SK-N-SH (cell line): Measurements from ENCODE around the gene EXOC6B. TPM values are rescaled to one million over a fixed set of nuclear protein-coding genes. Genes with fewer than 3 reads are reported as not detected.

ENCODE experiments used
- CTCF ChIA-PET: fragments of 300-600, 350-600 bp; formaldehyde crosslinking; extraction: SDS; loops from one replicate; lab custom pipeline; 2021; lab: Yijun Ruan, JAX
- POLR2A ChIA-PET: fragments of 350-600 bp; sonication (Branson Sonifier 250); formaldehyde crosslinking; extraction: SDS; loops from one replicate; lab custom pipeline; 2020; ENCODE audit warnings: antibody characterized with exemption, inconsistent platforms; lab: Yijun Ruan, JAX
- DNase-seq: peaks from one replicate; pipeline ENCODE4 v3.0.0; 2012
- H2AFZ ChIP-seq: fragments of 200-600 bp; sonication (generic); 2 replicates; pipeline ENCODE4 v1.8.1; 2016; ENCODE audit warnings: antibody characterized with exemption, mild to moderate bottlenecking, low read depth
- H3F3A ChIP-seq: fragments of 200-600 bp; sonication (generic); replicated peaks from 2 replicates; pipeline ENCODE3; 2016; ENCODE audit warnings: antibody characterized with exemption, mild to moderate bottlenecking; ENCODE audit not compliant: insufficient read depth
- H3K27ac ChIP-seq, 2 experiments: fragments of 200-500 bp in 1 of 2; fragments of 200-600 bp in 1 of 2; sonication (Bioruptor generic) in 1 of 2; sonication (generic), shearing (Covaris generic) in 1 of 2; 2 replicates each; pipeline versions ENCODE4 v1.5.1 to v1.6.1; 2014 to 2016; ENCODE audit warnings: low read depth in 2 of 2, inconsistent platforms in 1 of 2, low read length in 1 of 2, mild to moderate bottlenecking in 1 of 2, mixed read lengths in 1 of 2
- H3K27me3 ChIP-seq: fragments of 200-600 bp; sonication (generic), shearing (Covaris generic); 2 replicates; pipeline ENCODE4 v1.6.1; 2016; ENCODE audit warnings: mixed run types; ENCODE audit not compliant: insufficient read depth
- H3K36me3 ChIP-seq, 2 experiments: fragments of 200-500 bp in 1 of 2; fragments of 200-600 bp in 1 of 2; sonication (Bioruptor generic) in 1 of 2; sonication (generic) in 1 of 2; replicated peaks in 1 of 2; 2 replicates each; pipeline versions ENCODE3 to v1.5.1; 2014 to 2016; ENCODE audit warnings: low read length in 1 of 2, mild to moderate bottlenecking in 1 of 2; ENCODE audit not compliant: insufficient read depth in 2 of 2, control insufficient read depth in 1 of 2
- H3K4me1 ChIP-seq, 2 experiments: fragments of 200-500 bp in 1 of 2; fragments of 200-600 bp in 1 of 2; sonication (Bioruptor generic) in 1 of 2; sonication (generic), shearing (Covaris generic) in 1 of 2; 2 replicates each; pipeline versions ENCODE4 v1.5.1 to v1.6.1; 2014 to 2016; ENCODE audit warnings: low read depth in 1 of 2, low read length in 1 of 2, mixed run types in 1 of 2; ENCODE audit not compliant: insufficient read depth in 2 of 2, control insufficient read depth in 1 of 2
- H3K4me2 ChIP-seq: fragments of 200-600 bp; sonication (generic), shearing (Covaris generic); 2 replicates; pipeline ENCODE4 v1.6.1; 2017; ENCODE audit warnings: mixed run types
- H3K4me3 ChIP-seq, 2 experiments: fragments of 200-500 bp in 1 of 2; fragments of 200-600 bp in 1 of 2; sonication (Bioruptor generic) in 1 of 2; sonication (generic), shearing (Covaris generic) in 1 of 2; 2 replicates each; pipeline versions ENCODE4 v1.5.1 to v1.8.1; 2014 to 2016; ENCODE audit warnings: low read depth in 2 of 2, inconsistent platforms in 1 of 2, low read length in 1 of 2, mild to moderate bottlenecking in 1 of 2, mixed read lengths in 1 of 2, moderate library complexity in 1 of 2
- H3K79me2 ChIP-seq: fragments of 200-600 bp; sonication (generic); 2 replicates; pipeline ENCODE4 v1.8.1; 2017; ENCODE audit warnings: mild to moderate bottlenecking; ENCODE audit not compliant: insufficient read depth
- H3K9ac ChIP-seq: fragments of 200-600 bp; sonication (generic); 2 replicates; pipeline ENCODE4 v1.6.1; 2017; ENCODE audit warnings: mixed run types
- H3K9me2 ChIP-seq: fragments of 200-600 bp; sonication (generic); 2 replicates; pipeline ENCODE4 v1.6.1; 2017; ENCODE audit warnings: mixed run types
- H3K9me3 ChIP-seq: fragments of 200-600 bp; sonication (generic); 2 replicates; pipeline ENCODE4 v1.6.1; 2017; ENCODE audit warnings: mixed run types, mild to moderate bottlenecking, moderate library complexity
- H4K20me1 ChIP-seq: fragments of 200-600 bp; sonication (generic); 2 replicates; pipeline ENCODE4 v1.6.1; 2017; ENCODE audit warnings: mild to moderate bottlenecking, mixed run types; ENCODE audit not compliant: insufficient read depth
- EP300 ChIP-seq, 2 experiments: IDR thresholded peaks; 2 replicates each; pipeline versions ENCODE4 v1.4.0 to v1.6.1; 2012; ENCODE audit warnings: borderline replicate concordance in 1 of 2, low read depth in 1 of 2, low read length in 1 of 2
- FOXM1 ChIP-seq: IDR thresholded peaks from 2 replicates; pipeline ENCODE4 v1.4.0; 2012; ENCODE audit warnings: low read depth, mild to moderate bottlenecking
- GATA2 ChIP-seq: sonication (generic); formaldehyde crosslinking; IDR thresholded peaks from 2 replicates; pipeline ENCODE4 v1.5.0; 2020; ENCODE audit warnings: mild to moderate bottlenecking, missing genetic modification reagents
- IRF3 ChIP-seq: fragments of 150-350 bp; IDR thresholded peaks from 2 replicates; pipeline ENCODE4 v1.6.1; 2016; ENCODE audit warnings: mild to moderate bottlenecking, low read depth, low read length
- JUND ChIP-seq: IDR thresholded peaks from 2 replicates; pipeline ENCODE4 v1.4.0; 2012
- MAX ChIP-seq: IDR thresholded peaks from 2 replicates; pipeline ENCODE4 v1.4.0; 2012; ENCODE audit warnings: low read depth
- NFIC ChIP-seq: IDR thresholded peaks from 2 replicates; pipeline ENCODE4 v1.4.0; 2012; ENCODE audit warnings: borderline replicate concordance
- PBX3 ChIP-seq: IDR thresholded peaks from 2 replicates; pipeline ENCODE4; 2012
- POLR2AphosphoS5 ChIP-seq: IDR thresholded peaks from 2 replicates; pipeline ENCODE4 v1.6.1; 2012; ENCODE audit warnings: low read depth, low read length
- RAD21 ChIP-seq: IDR thresholded peaks from 2 replicates; pipeline ENCODE4 v1.6.1; 2012; ENCODE audit warnings: mild to moderate bottlenecking, low read length
- RCOR1 ChIP-seq: fragments of 150-350 bp; IDR thresholded peaks from 2 replicates; pipeline ENCODE4 v1.6.1; 2017; ENCODE audit warnings: antibody characterized with exemption, low read length
- SIN3A ChIP-seq: IDR thresholded peaks from 2 replicates; pipeline ENCODE4 v1.6.1; 2012; ENCODE audit warnings: low read depth, mild to moderate bottlenecking, low read length, moderate library complexity, borderline replicate concordance
- SMC3 ChIP-seq: IDR thresholded peaks from 2 replicates; pipeline ENCODE4 v1.6.1; 2012; ENCODE audit warnings: low read depth, low read length, improper control_type of control experiment
- TAF1 ChIP-seq: IDR thresholded peaks from 2 replicates; pipeline ENCODE4 v1.6.1; 2012; ENCODE audit warnings: low read depth, mild to moderate bottlenecking, low read length, moderate library complexity, borderline replicate concordance
- TCF12 ChIP-seq: IDR thresholded peaks from 2 replicates; pipeline ENCODE4 v1.4.0; 2012
- TEAD4 ChIP-seq: IDR thresholded peaks from 2 replicates; pipeline ENCODE4 v1.4.0; 2012; ENCODE audit warnings: mild to moderate bottlenecking, borderline replicate concordance; ENCODE audit not compliant: insufficient read depth
- YY1 ChIP-seq: IDR thresholded peaks from 2 replicates; pipeline ENCODE4 v1.4.0; 2012; ENCODE audit warnings: low read depth, mild to moderate bottlenecking
- ZBTB33 ChIP-seq: IDR thresholded peaks from 2 replicates; pipeline ENCODE4 v1.4.0; 2012; ENCODE audit warnings: low read depth, borderline replicate concordance
- WGBS: methylation state at CpG from one replicate; pipeline ENCODE4 v1.1.6; 2017; ENCODE audit warnings: low lambda C conversion rate; 5-methylcytosine and 5-hydroxymethylcytosine counted together
- polyA plus RNA-seq, 3 experiments: library from polyadenylated mRNA; depleted of rRNA; stranded (reverse); fragments of >200 nt; gene quantifications; 2 replicates each; pipeline ENCODE4 v1.2.3, GENCODE V29; 2012

The EXOC6B gene
- polyA plus RNA-seq, 1 of the 3 experiments (the other 2 are of a cell fraction) = 7.4 TPM

GRCh38 chr2:72128843-72129227, 697.0 kb downstream of the EXOC6B start:
- Histone ChIP-seq H3K9me3 (no peaks in the 10 kb centered on the region), H3K9ac (no peak overlapping the region), H3K4me3 (no peak overlapping the region), H3K27ac (no peak overlapping the region), H3K4me2 (no peak overlapping the region), H3K9me2 (no peaks in the 10 kb centered on the region), H3K79me2 (no peaks in the 10 kb centered on the region), H3K4me1 (no peaks in the 10 kb centered on the region), H2AFZ (no peak overlapping the region), H4K20me1 (no peaks in the 10 kb centered on the region), H3F3A (no peaks in the 10 kb centered on the region), H3K36me3 (no peaks in the 10 kb centered on the region), H3K27me3 (no peaks in the 10 kb centered on the region; the same call in 1 of the 2 replicates)
- POLR2A ChIA-PET = no interaction called here
- 67% methylated on average over 8 of the region's 11 CpGs for WGBS
- no peak for DNase-seq
- CTCF ChIA-PET = interaction anchor here (3.3 kb wide), 1 partner anchor 9 kb away, joined by 16 read pairs; no protein-coding TSS in a partner anchor
- no peak for TF ChIP-seq JUND
- TF ChIP-seq PBX3 = no peak
- TF ChIP-seq FOXM1 = no peak
- no peak for TF ChIP-seq TEAD4
- no peak for TF ChIP-seq RCOR1
- no peak for TF ChIP-seq SIN3A
- TF ChIP-seq NFIC = no peak
- no peak for TF ChIP-seq EP300 (IDR thresholded peaks at IDR 0.05; ENCODE audit: borderline replicate concordance in 1 of 2, low read depth in 1 of 2, low read length in 1 of 2)
- TF ChIP-seq MAX = no peak
- no peak for TF ChIP-seq GATA2 (CRISPR knock-in tag)
- TF ChIP-seq TCF12 = no peak
- no peak for TF ChIP-seq SMC3
- no peak for TF ChIP-seq POLR2AphosphoS5
- TF ChIP-seq ZBTB33 = no peak
- TF ChIP-seq RAD21 = no peak
- TF ChIP-seq YY1 = no peak
- TF ChIP-seq TAF1 = no peak
- TF ChIP-seq IRF3 = no peak
